Breast epithelium (tissue), 4 donors: ENCODE measurements around the gene CFAP45. TPM values are rescaled to one million over a fixed set of nuclear protein-coding genes. Genes with fewer than 3 reads are reported as not detected.

Source experiments
- DNase-seq, 2 donors: peaks; one replicate each; pipeline ENCODE4 v3.0.0-alpha.2; 2019; ENCODE audit warnings: low spot score in 2 of 2
- H3K27ac ChIP-seq, 2 donors: fragments of 200-600 bp; sonication (generic) in 1 of 2; one replicate each; pipeline ENCODE4 v1.5.1; 2016 to 2019; ENCODE audit warnings: mild to moderate bottlenecking in 1 of 2
- H3K27me3 ChIP-seq, 2 donors: fragments of 200-600 bp; sonication (generic) in 1 of 2; one replicate each; pipeline versions ENCODE4 v1.5.1 to v1.6.0; 2017 to 2019; ENCODE audit warnings: control low read depth in 1 of 2, mild to moderate bottlenecking in 1 of 2
- H3K36me3 ChIP-seq: fragments of 200-600 bp; one replicate; pipeline ENCODE4 v1.5.1; 2019
- H3K4me1 ChIP-seq, 2 donors: fragments of 200-600 bp; sonication (generic); one replicate each; pipeline ENCODE4 v1.5.1; 2016 to 2019; ENCODE audit warnings: control low read depth in 1 of 2
- H3K4me3 ChIP-seq, 3 donors: fragments of 200-600 bp; sonication (generic); 1 replicate in 2 of 3; 2 replicates in 1 of 3; pipeline ENCODE4 v1.5.1; 2016 to 2019; ENCODE audit warnings: mild to moderate bottlenecking in 3 of 3, moderate library complexity in 2 of 3
- H3K9me3 ChIP-seq, 2 donors: fragments of 200-600 bp; sonication (generic) in 1 of 2; one replicate each; pipeline ENCODE4 v1.5.1; 2016 to 2019; ENCODE audit warnings: control low read depth in 1 of 2
- CTCF ChIP-seq, 3 donors: fragments of 450-650 bp; IDR thresholded peaks; one replicate each; pipeline ENCODE4 v1.5.1; 2016 to 2017; ENCODE audit warnings: antibody characterized with exemption in 3 of 3, mild to moderate bottlenecking in 3 of 3, moderate library complexity in 3 of 3
- POLR2A ChIP-seq: fragments of 450-650 bp; IDR thresholded peaks from one replicate; pipeline ENCODE4 v1.6.1; 2016; ENCODE audit warnings: antibody characterized with exemption, mild to moderate bottlenecking, moderate library complexity
- POLR2AphosphoS5 ChIP-seq, 3 donors: sonication (generic); formaldehyde crosslinking; IDR thresholded peaks; one replicate each; pipeline ENCODE4 v1.6.1; 2017; ENCODE audit warnings: antibody characterized with exemption in 3 of 3
- intact Hi-C: fragments of 100-400 bp; cut with DNase I; formaldehyde crosslinking; loops from one replicate; pipeline ENCODE4 v1.15.1; 2023; ENCODE audit warnings: low total_unique reads
- total RNA-seq, 3 donors: library from RNA; depleted of rRNA; stranded (reverse); fragments of >200 nt; gene quantifications; one replicate each; pipeline ENCODE4 v1.1.0, GENCODE V29; 2016

CFAP45 gene
- total RNA-seq, 3 donors from 2014 or later = 0.80 to 2.6 (median 2.6) TPM

DNA sequence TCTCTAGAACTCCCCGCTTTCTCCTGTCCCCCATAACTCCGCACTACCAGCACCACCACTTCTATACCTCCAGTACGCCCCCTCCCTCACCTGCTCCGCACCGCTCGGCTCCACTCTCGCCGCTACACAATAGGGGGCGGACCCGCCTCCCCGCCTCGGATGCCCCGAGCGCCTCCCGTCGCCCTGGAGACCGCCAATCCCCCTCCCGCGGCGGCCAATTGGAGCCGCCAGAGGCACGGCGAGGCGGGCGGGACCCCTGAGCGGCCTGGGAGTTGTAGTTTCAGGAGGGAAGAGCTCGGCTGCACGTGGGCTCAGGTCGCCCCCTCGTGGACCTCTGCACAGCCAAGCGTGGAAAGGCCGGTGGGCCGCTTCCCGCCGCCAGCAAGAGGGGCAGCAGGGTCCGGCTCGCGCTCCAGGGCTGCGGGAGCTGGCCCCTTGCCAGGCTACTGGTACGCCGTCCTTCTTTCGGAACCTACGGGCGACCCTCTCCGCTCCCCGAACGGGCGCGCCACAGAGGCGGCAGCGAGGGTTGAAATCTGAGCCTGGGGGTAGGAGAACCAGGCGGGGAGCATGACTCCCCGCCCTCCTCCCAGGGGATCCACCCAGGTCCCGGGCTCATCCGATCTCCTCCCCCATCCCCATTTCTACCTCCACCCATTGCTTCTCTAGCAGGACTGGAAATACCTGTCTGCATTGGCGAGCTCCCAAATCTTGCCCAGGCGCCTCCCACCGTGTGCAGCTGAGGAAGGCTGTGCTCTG, 45.7 kb upstream of the CFAP45 start, which contains the start of gene IGSF9:
Gene IGSF9 (minus strand): TSS at position 131 of the 759 bp plus-strand sequence. CDS start 2,159 bp downstream, outside the sequence.
- no peaks in the 10 kb centered on the region for H3K9me3 ChIP-seq
- peak; percentile 54 to 65 (median 54) for TF ChIP-seq CTCF (IDR thresholded peaks at IDR 0.05)
- TF ChIP-seq POLR2A = no peak
- TF ChIP-seq POLR2AphosphoS5 (IDR thresholded peaks at IDR 0.05) = peak in 2 of 3 donors; percentile 37 to 64
- H3K27ac ChIP-seq = peak within 1 kb of the TSS; percentile 72 to 78
- H3K4me3 ChIP-seq = peak within 1 kb of the TSS; percentile 37 to 68 (median 62)
- peak; percentile 90 to 95 for DNase-seq
- no peaks in the 10 kb centered on the region for H3K36me3 ChIP-seq
- intact Hi-C loops = no loop called here
- no peaks in the 10 kb centered on the region for H3K27me3 ChIP-seq
- H3K4me1 ChIP-seq = peaks cover 0 to 15% of the 10 kb centered on the region in 2 donors

GRCh38 chr1:159944623-159945455, 44.9 kb upstream of the CFAP45 start:
- intact Hi-C loops = no loop called here
- H3K36me3 ChIP-seq = no peaks in the 10 kb centered on the region
- DNase-seq = no peak

DNA sequence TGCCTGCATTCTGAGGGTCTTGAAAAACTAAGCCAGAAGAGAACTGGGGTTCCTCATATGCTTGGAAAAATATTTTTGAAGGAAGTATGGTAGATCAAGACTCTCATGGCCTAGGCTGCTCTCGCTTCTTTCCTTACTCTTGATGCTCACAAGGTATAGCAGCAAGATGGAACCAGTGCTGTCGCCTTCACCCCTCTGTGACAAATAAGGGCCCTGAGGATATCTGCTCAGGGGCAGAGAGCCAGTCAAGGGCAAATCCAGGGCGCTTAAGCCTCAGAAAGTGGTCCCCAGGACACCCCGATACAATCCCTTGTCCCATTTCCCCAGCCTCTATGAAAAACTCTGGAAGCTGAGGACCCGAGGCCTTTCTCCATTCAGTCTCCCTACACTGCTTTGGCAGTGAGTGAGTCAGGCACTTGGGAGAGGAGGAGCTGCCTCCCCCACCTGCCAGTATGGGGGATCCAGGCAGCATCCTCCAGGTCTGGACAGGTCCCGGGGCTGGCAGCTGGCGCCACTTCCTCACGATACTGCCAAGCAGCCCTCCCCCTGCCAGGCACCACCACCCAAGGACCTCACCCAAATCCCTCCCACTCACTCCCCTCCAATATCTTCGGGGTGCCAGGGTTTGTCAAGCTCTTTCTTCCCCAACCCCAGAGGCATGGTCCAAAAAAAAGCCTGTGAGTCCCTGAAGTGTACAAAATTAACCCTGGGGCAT, 44.1 kb upstream of the CFAP45 start:
- no peaks in the 10 kb centered on the region for H3K27me3 ChIP-seq
- H3K36me3 ChIP-seq = no peaks in the 10 kb centered on the region
- H3K27ac ChIP-seq = peak overlapping the region; percentile 72 to 78
- TF ChIP-seq POLR2A (no peak), POLR2AphosphoS5 (IDR thresholded peaks at IDR 0.05) (no peak), CTCF (IDR thresholded peaks at IDR 0.05) (no peak)
- peak overlapping the region in 2 of 3 donors; percentile 62 to 68 for H3K4me3 ChIP-seq
- intact Hi-C loops = no loop called here
- no peak for DNase-seq
- no peaks in the 10 kb centered on the region for H3K9me3 ChIP-seq
- peaks cover 0 to 9% of the 10 kb centered on the region in 2 donors for H3K4me1 ChIP-seq

More at GRCh38 chr1:159944623-159945455, 44.9 kb upstream of the CFAP45 start:
- Histone ChIP-seq H3K4me1 (peaks cover 0 to 14% of the 10 kb centered on the region in 2 donors), H3K27ac (peak overlapping the region; percentile 72 to 78), H3K4me3 (peak overlapping the region; percentile 37 to 68 (median 62)), H3K9me3 (no peaks in the 10 kb centered on the region), H3K27me3 (no peaks in the 10 kb centered on the region)
- TF ChIP-seq POLR2AphosphoS5 (IDR thresholded peaks at IDR 0.05) = no peak

DNA sequence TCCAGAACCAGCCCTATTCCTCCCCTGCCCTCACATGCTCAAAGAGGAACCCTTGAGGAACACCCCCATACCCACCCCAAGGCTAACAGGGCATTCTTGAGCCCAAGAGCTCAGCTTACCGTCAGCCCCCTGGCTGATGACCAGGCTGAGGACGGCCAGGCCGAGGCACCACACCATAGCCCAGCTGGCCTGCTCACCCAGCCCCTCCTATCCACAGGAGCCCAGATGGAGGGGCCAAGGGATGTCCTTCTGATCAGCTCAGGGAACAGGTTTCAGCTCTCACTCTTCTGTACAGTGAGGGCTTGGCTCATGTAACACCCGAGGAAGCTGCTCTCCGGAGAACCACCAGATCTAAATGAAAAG, 43.3 kb upstream of the CFAP45 start:
- H3K27ac ChIP-seq = peak overlapping the region; percentile 32 to 78
- no peaks in the 10 kb centered on the region for H3K36me3 ChIP-seq
- no peaks in the 10 kb centered on the region for H3K27me3 ChIP-seq
- peaks cover 0 to under 1% of the 10 kb centered on the region in 2 donors for H3K4me1 ChIP-seq
- H3K4me3 ChIP-seq = no peak overlapping the region
- no peaks in the 10 kb centered on the region for H3K9me3 ChIP-seq
- intact Hi-C loops = no loop called here
- TF ChIP-seq POLR2AphosphoS5 (IDR thresholded peaks at IDR 0.05) (no peak), CTCF (IDR thresholded peaks at IDR 0.05) (no peak), POLR2A (no peak)
- no peak for DNase-seq

DNA sequence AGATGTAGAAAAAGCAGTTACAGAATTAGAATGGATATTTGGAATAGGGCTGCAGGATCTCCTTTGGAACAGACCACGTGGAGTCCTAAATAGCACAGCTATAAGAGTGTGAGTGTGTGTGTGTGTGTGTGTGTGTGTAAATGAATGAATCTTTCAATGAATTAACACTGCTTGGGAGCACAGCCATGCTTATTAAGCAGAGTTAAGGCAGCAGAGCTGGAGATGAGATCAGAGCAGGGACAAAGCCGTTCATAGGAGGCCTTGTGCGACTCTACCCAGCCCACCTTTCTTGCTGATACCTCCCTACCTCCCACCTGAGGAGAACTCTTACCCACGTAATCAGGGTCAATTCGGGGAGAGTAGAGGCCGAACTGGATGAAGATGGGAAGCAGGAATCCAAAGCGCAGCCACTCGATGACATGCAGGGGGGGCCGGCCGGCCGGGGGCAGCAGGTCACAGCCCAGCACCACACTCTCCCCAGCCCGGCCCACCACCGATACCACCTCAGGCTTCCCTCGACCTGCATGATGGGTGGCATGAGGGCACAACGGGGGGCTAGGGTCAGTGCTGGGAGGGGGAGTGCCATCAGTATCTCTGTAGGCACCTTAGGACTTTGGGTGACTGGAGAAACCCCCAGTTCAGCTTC, 42.8 kb upstream of the CFAP45 start:
- DNase-seq = peak in 1 of 2 donors; percentile 13
- intact Hi-C loops = no loop called here

More for the DNA sequence above, 42.8 kb upstream of the CFAP45 start:
- H3K27me3 ChIP-seq = no peaks in the 10 kb centered on the region
- H3K27ac ChIP-seq = peak overlapping the region; percentile 32 to 78
- H3K9me3 ChIP-seq = no peaks in the 10 kb centered on the region
- H3K4me3 ChIP-seq = no peak overlapping the region
- H3K4me1 ChIP-seq = no peaks in the 10 kb centered on the region
- H3K36me3 ChIP-seq = no peaks in the 10 kb centered on the region
- TF ChIP-seq POLR2A = no peak
- no peak for TF ChIP-seq CTCF (IDR thresholded peaks at IDR 0.05)
- TF ChIP-seq POLR2AphosphoS5 (IDR thresholded peaks at IDR 0.05) = no peak
